Stimulated activated CD4-positive, alpha-beta T cell treated with anti-CD3 and anti-CD28 coated beads, Interleukin-2, amount 100 ng/mL, for 24 hours (primary cell): ENCODE data around the gene TMUB2.

Experiments used
- DNase-seq, 2 donors: peaks; one replicate each; pipeline ENCODE4 v3.0.0-alpha.2; 2020

TMUB2 gene

GRCh38 chr17:44176671-44177501 lies 9.9 kb upstream of the TMUB2 start:
- no peak for DNase-seq

GRCh38 chr17:44177640-44178039 lies 9.1 kb upstream of the TMUB2 start:
- DNase-seq: no peak

- no peak for DNase-seq
Observed at GRCh38 chr17:44178133-44178532, 8.6 kb upstream of the TMUB2 start.

GRCh38 chr17:44183024-44183423 lies 3.7 kb upstream of the TMUB2 start:
- no peak for DNase-seq

- DNase-seq: no peak
Observed at GRCh38 chr17:44184212-44184810, 2.5 kb upstream of the TMUB2 start.

- DNase-seq: no peak
Observed at GRCh38 chr17:44187131-44187899, 543 bp downstream of the TMUB2 start.

- no peak for DNase-seq
Observed at GRCh38 chr17:44188576-44189403, 2.0 kb downstream of the TMUB2 start.

- DNase-seq: no peak
Observed at GRCh38 chr17:44190481-44190880, 3.7 kb downstream of the TMUB2 start.

GRCh38 chr17:44191369-44191768 lies 4.6 kb downstream of the TMUB2 start:
- no peak for DNase-seq

- DNase-seq: no peak
Observed at GRCh38 chr17:44191941-44192496, 5.2 kb downstream of the TMUB2 start.

- no peak for DNase-seq
Observed at GRCh38 chr17:44192750-44193149, 6.0 kb downstream of the TMUB2 start.

- DNase-seq: no peak
Observed at GRCh38 chr17:44193326-44194084, 6.7 kb downstream of the TMUB2 start.

GRCh38 chr17:44197107-44197506 lies 10.3 kb downstream of the TMUB2 start:
- DNase-seq: no peak

- DNase-seq: peak in 1 of 2 donors; percentile 49
Observed at GRCh38 chr17:44197980-44198720, 11.4 kb downstream of the TMUB2 start.

- peak; percentile 60 to 62 for DNase-seq
Observed at GRCh38 chr17:44198721-44199552, 12.2 kb downstream of the TMUB2 start.

GRCh38 chr17:44199553-44200477 lies 13.0 kb downstream of the TMUB2 start, which contains the start of gene ATXN7L3:
ATXN7L3 (minus strand) TSS chr17:44199884; CDS start chr17:44198070, 1,814 bp downstream.
- peak; percentile 100 for DNase-seq

- DNase-seq: no peak
Observed at GRCh38 chr17:44200478-44201155, 13.8 kb downstream of the TMUB2 start.

GRCh38 chr17:44202756-44203155 lies 16.0 kb downstream of the TMUB2 start:
- DNase-seq: no peak
